DMS 273 (cell line): ENCODE measurements around the gene DBX2.
"Not testable (repeated sequence)": the region's sequence is repeated elsewhere in the genome, so short reads cannot be mapped to it uniquely, and the experiment has no call there.

Experiments used
- DNase-seq: peaks from one replicate; lab custom pipeline; 2025; ENCODE audit not compliant: unreplicated experiment; lab: John Stamatoyannopoulos, UW

Gene DBX2

GRCh38 chr12:45050751-45051571 is at the start of gene DBX2:
Gene DBX2 (minus strand): TSS chr12:45051099. CDS start chr12:45050927, 172 bp downstream.
- peak; percentile 74 for DNase-seq

- no peak for DNase-seq
These were observed 47.9 kb upstream of the DBX2 start for GRCh38 chr12:45098766-45099165.

- DNase-seq: not testable (repeated sequence)
These were observed 44.5 kb upstream of the DBX2 start for GRCh38 chr12:45095417-45095816.

GRCh38 chr12:45093051-45093450 is 42.2 kb upstream of the DBX2 start:
- DNase-seq: no peak

GRCh38 chr12:45089411-45090075 is 38.6 kb upstream of the DBX2 start:
- DNase-seq: no peak

GRCh38 chr12:45088608-45089007 is 37.7 kb upstream of the DBX2 start:
- no peak for DNase-seq

- DNase-seq: not testable (repeated sequence)
These were observed 33.3 kb upstream of the DBX2 start for GRCh38 chr12:45084248-45084647.

GRCh38 chr12:45077251-45077650 is 26.4 kb upstream of the DBX2 start:
- DNase-seq: no peak

GRCh38 chr12:45076417-45077026 is 25.6 kb upstream of the DBX2 start:
- DNase-seq: no peak

- no peak for DNase-seq
These were observed 24.8 kb upstream of the DBX2 start for GRCh38 chr12:45075587-45076282.

GRCh38 chr12:45065125-45065626 is 14.3 kb upstream of the DBX2 start:
- no peak for DNase-seq

- no peak for DNase-seq
These were observed 10.1 kb upstream of the DBX2 start for GRCh38 chr12:45060976-45061375.

GRCh38 chr12:45051572-45052125 is 750 bp upstream of the DBX2 start:
- peak; percentile 91 for DNase-seq

GRCh38 chr12:45049912-45050750 is 768 bp downstream of the DBX2 start:
- peak; percentile 41 for DNase-seq

GRCh38 chr12:45042599-45042998 is 8.3 kb downstream of the DBX2 start:
- DNase-seq: no peak

GRCh38 chr12:45040977-45041376 is 9.9 kb downstream of the DBX2 start:
- DNase-seq: no peak

GRCh38 chr12:45039757-45040156 is 11.1 kb downstream of the DBX2 start:
- DNase-seq: no peak

- DNase-seq: no peak
These were observed 16.0 kb downstream of the DBX2 start for GRCh38 chr12:45034861-45035265.

- DNase-seq: no peak
These were observed 33.0 kb downstream of the DBX2 start for GRCh38 chr12:45017916-45018315.

- no peak for DNase-seq
These were observed 36.5 kb downstream of the DBX2 start for GRCh38 chr12:45014396-45014795.
